GM18502 (cell line): ENCODE results near the gene RPL41.
"Not testable (repeated sequence)": the region's sequence is repeated elsewhere in the genome, so short reads cannot be mapped to it uniquely, and the experiment has no call there.

ENCODE experiments used
- ATAC-seq: cut with Tn5 transposase; IDR thresholded peaks from one replicate; pipeline ENCODE4 v1.9.1; 2021; ENCODE audit warnings: mild to moderate bottlenecking; ENCODE audit not compliant: unreplicated experiment, poor library complexity

The RPL41 gene

GRCh38 chr12:56152756-56153677, 36.6 kb downstream of the RPL41 start:
- no peak for ATAC-seq

DNA sequence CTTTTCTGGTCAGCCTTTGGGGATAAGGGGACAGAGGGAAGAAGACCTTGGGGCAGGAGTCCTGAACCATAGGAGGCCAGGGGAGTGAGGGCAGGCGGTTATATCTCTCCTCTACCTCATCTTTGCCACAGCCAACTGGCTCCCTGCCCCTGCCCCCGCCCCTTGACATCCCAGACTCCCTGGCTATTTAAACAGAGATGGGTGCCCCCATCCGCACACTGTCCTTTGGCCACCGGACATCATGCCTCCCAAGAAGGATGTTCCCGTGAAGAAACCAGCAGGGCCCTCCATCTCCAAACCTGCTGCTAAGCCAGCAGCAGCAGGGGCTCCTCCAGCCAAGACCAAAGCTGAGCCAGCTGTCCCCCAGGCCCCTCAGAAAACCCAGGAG, 37.2 kb downstream of the RPL41 start:
- no peak for ATAC-seq

- ATAC-seq = no peak
These were observed 37.9 kb downstream of the RPL41 start for GRCh38 chr12:56154246-56154771.

DNA sequence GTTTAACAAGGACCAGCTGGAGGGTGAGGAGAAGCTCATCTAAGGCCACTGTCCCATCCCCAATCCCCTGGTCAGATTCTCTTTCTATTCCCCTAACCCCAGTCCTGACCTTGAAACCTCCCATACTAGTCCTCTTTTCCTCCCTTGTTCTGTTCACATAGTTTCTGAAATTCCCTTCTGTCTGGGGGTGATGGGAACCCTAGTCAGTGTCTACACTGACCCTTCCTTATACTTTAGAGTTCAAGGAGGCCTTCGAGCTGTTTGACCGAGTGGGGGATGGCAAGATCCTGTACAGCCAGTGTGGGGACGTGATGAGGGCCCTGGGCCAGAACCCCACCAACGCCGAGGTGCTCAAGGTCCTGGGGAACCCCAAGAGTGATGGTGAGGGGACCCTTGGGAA, 38.4 kb downstream of the RPL41 start:
- ATAC-seq = no peak

DNA sequence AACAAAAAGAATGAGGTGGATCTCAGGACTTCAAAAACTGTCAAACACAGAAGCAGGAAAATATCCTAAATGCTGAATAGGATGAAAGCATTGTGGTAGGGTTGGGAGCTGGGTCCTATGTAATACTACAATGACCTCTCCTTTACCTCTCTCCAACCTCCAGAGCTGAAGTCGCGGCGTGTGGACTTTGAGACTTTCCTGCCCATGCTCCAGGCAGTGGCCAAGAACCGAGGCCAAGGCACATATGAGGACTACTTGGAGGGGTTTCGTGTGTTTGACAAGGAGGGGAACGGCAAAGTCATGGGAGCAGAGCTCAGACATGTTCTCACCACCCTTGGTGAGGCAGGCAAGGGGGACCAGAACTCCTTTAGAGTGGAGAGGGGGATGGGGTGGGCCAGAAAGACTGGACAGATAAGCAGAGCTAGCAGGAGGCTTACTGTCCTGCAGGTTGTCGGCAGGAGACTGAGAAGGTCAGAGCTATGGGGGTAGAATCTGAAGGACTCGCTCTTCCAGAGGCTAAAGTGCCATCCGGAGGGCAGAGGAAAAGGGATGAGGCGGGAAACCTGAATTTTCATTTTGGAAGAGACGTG, 38.9 kb downstream of the RPL41 start:
- no peak for ATAC-seq

DNA sequence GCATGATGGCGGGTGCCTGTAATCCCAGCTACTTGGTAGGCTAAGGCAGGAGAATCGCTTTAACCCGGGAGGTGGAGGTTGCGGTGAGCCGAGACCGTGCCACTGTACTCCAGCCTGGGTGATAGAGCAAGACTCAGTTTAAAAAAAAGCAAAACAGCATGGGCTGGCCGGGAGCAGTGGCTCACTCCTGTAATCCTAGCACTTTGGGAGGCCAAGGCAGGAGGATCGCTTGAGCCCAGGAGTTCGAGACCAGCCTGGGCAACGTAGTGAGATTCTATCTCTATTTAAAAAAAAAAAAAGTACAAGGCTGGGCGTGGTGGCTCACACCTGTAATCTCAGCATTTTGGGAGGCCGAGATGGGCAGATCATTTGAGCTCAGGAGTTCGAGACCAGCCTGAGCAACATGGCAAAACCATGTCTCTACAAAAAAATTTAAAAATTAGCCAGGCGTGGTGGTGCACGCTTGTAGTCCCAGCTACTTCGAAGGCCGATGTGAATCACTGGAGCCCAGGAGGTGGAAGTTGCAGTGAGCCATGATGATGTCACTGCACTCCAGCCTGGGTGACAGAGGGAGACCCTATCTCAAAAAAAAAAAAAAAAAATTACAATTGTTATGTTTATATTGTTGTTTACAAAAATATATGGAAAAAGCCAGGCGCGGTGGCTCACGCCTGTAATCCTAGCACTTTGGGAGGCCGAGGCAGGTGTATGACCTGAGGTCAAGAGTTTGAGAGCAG, 40.2 kb downstream of the RPL41 start:
- not testable (repeated sequence) for ATAC-seq

DNA sequence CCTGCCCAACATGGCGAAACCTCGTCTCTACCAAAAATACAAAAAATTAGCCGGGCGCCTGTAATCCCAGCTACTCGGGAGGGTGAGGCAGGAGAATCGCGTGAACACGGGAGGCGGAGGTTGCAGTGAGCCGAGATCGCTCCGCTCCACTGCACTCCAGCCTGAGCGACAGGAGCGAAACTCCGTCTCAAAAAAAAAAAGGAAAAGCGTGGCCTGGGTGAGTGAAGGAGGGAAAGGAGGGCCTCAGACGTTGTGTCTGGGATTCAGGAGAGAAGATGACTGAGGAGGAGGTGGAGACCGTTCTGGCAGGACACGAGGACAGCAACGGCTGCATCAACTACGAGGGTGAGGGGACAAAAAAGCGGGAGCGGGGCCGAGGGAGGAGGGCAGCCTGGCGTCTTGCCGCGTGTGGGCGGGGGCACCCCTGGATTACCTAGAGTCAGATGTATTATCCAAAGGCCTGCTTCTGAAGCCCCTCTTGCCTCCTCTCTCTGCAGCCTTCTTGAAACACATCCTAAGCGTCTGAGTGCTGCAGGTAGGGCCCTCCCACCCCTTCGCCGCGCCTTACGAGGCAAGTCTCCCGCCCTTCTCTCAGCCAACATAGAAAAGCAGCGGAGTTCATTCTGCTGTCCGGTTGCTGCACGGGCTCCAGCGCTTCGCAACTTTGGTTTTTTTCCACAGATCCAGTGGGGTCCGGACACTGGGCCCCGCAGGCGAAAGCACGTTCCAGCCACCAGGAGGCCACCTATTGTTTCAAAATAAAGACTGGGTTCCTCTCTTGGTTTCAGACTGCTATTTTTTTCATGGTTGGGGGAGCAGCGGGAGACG, 41.0 kb downstream of the RPL41 start:
- peak; percentile 38 for ATAC-seq

DNA sequence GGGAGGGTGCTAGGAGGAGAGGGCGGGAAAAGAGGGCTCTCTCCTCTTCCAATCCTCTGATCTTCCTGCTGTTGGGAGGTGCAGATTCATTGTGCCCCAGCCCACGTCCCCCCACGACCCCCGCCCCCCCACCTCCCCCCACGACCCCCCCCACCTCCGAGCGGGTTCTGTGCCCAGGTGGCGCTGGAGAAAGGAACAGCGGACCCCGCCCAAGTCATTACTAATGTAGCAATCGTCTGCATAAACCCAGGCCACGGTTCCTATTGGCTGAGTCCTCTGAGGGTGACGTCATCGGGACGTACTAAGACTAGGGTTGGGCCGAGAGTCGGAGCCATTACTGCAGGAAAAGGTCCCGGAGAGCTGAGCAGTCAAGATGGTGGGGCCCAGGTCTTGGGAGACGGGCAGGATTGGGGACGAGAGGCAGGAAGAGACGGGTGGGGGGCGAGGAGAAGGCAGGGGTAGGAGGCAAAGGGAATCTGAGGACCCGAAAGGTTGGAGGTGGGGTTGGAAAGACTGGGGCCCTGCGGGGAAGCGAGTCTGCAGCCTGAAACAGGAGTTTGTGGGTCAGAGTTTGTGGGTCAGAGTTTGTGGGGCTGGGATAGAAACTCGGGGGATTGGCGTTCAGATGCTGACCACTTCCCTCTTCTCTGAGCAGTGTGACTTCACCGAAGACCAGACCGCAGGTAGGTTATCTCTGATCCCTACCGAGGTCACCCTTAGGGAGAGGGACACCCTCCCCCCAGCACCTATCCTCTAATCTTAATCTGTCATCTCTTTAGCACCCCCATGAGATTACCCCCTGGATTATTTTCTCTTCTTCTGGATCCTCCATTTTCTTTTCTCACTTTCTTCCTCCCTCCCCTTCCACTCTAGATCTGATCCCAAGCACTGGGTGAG, 41.8 kb downstream of the RPL41 start, which contains the start of gene MYL6:
Gene MYL6 (plus strand): TSS at position 331 of the 897 bp plus-strand sequence. CDS start 43 bp downstream, at position 374.
- ATAC-seq = peak; percentile 80

DNA sequence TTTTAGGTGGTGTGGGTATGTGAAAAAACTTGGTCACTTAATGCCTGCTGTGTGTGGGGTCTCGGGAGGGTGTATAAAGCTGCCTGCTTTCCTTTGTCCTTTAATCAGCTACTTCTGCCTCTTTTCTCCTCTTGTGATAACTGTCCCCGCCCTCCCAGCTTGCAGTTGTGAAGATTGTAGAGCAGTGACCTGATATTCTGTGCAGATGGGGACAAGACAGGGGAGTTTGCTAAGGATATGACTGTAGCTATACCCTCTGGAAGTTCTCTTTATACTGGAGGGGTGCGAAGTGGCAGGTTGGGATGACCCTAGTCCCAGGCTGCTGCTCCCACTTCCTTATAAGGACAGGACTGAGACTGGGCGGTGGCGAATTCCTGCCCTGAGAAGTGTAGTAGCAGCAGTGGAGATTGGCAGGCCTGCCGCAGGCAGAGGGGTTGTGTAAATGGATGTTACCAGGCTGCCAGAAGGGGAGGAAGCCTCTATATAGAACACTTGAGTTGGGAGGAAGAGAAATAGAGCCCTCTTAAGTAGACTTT, 42.6 kb downstream of the RPL41 start:
- ATAC-seq = no peak

DNA sequence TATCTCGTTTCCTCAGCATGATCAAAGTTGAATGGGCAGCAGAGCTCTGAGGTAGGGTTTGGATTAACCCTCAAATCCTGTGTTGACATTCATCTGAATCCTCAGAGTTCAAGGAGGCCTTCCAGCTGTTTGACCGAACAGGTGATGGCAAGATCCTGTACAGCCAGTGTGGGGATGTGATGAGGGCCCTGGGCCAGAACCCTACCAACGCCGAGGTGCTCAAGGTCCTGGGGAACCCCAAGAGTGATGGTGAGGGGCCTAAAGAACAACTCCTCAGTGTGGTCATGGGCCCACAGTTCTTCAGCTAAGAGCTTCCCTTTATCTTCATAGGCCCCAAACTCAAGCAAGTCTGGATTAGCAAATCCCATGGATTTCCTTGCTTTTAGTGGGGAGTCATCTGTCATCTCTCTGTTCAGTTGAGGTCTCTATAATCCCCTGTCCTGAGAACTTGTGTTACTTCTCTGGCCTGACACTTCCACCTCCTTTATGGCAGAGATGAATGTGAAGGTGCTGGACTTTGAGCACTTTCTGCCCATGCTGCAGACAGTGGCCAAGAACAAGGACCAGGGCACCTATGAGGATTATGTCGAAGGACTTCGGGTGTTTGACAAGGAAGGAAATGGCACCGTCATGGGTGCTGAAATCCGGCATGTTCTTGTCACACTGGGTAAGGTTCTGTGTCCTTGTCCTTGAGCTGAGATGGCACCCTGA, 43.2 kb downstream of the RPL41 start:
- ATAC-seq = no peak

GRCh38 chr12:56160193-56160763, 43.8 kb downstream of the RPL41 start:
- no peak for ATAC-seq

DNA sequence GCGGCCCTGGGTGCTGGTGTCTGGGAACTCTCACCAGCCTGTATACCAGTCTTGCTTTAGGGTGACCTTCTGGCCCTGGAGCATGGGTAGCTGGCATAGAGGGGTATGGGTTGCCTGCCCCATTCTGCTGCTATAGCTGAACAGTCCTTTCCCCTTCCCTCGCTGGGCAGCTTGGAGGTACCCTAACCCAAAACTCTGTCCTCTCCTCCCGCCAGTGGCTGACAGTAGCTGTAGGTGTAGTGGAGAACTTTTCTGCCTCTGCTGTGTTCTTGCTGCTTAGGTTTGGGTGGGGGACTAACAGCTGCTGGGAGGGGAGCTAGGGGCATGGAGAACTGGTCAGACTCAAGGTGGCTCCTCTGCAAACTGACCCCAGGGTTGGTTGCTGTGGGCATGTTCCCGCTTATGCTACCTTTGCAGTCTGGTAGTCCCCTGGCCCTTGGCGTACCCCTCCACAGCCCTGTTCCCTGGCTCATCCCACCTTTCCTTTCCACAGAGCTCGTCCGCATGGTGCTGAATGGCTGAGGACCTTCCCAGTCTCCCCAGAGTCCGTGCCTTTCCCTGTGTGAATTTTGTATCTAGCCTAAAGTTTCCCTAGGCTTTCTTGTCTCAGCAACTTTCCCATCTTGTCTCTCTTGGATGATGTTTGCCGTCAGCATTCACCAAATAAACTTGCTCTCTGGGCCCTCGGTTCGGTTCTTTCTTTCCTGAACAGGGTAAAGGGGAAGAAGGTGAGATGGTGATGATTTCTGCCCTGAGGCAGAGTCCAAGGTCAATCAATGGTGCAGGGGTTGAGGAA, 44.7 kb downstream of the RPL41 start:
- ATAC-seq = no peak

DNA sequence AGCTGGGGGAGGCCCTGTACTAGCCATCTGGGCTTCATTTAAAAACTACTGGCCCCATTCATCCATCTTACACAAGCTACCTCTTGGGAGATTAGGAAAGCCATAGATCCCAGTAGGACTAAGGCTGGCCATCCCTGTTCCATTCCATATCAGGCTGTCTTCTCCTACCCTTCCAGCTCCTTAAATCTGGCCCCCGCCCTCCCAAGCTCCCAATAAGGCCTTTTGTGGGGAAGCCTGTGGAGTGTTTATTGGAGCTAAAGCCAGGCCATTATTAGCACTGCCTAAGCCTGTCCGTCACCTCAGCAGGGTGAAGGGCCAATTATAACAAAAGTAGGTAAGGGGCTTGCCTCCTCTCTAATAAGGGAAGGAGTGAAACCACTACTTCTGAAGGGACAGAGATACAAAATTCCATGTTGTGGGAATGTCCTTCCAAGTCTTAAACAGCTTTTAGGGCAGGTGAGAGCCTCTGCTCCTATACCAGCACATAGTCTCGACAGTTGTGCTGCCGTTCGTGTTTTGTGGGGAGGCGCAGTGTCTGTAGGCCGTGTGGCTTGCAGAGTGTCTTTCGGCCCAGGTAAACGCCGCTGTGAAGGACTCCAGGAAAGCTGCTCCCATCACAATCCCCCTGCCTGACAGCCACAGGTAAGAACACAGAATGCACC, 45.4 kb downstream of the RPL41 start:
- ATAC-seq = no peak

GRCh38 chr12:56162468-56163290, 46.2 kb downstream of the RPL41 start:
- no peak for ATAC-seq

DNA sequence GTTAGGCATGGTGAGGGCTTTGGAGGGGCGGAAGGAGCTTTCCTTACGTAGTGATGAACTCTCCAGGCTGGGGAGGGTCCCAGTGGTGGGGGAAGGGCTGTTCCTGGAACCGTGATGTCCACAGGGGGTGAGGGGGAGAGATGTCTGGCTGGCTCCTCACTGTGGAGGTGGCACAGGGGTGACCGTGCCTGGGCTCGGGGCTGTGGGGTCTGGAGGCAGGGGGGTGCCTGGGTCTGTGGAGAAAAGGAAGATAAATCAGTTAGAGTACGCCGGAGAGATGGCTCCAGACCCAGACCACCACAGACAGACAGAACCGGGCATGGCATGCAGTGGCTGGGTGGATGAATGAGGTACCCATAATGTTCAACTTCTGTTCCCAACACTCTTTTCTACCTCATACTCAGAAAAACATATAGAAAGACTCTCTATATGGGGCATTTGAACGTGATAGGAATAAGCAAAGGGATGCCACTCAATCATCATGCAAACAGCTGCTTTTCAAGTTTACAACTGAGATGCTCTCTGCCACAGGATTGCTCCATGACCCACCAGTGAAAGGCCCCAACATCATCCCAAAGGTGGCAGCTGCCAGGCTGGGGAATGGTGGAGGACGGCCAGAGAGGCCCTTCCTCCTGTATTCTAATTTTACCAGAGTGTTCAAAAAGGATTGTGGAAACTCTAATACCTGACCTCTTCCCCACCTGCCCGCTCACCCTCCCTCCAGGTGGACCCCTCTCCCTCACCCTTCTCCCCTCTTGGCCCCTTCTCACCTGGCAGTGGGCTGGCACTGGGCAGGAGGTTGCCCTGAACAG, 47.3 kb downstream of the RPL41 start:
- ATAC-seq = no peak
